ENCODE results near the gene ZNF394. TPM values are rescaled to one million over a fixed set of nuclear protein-coding genes. Genes with fewer than 3 reads are reported as not detected.

ZNF394 gene
- total RNA-seq, 1 experiment from 2014 or later, result 22.1 TPM

DNA sequence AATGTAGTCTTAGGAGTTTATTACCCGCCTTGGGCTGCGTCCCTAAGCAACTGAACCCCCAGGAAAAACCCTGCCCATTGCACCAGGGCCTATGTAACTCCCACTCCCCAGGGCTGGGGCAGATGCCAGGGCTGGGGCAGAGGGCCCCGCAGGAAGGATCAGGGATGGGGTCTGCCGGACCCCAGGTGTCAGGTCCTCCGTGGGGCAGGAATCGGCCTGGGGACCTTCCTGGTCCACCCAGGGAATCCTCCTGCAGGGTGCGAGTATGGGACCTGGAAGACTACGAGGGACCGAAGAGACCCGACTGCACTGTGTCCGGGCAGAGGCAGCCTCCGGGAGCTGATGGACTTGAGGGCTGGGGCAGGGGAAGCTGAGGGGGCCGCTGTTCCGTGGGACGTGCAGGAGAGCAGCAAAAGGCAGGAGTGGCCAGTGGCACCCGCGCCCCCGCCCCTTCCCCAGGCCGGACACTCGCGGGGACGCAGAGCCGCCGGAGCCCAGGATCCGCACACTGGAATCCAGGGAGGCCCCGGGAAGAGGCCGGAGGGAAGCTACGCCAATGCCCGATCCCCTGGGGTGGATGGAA, 31.7 kb downstream of the ZNF394 start:
- ChIA-PET POLR2A (no interaction called here), RAD21 (ENCODE audit: low non-redundant PET in 1 of 2, low total read pairs in 2 of 2, uncharacterized antibody in 2 of 2, unreplicated experiment in 2 of 2) (no interaction called here), CTCF (no interaction called here)
- Histone ChIP-seq H3K79me2 (ENCODE audit: insufficient read depth, low read length) (peaks cover 38% of the 10 kb centered on the region), H3K36me3 (ENCODE audit: control insufficient read depth in 1 of 2, insufficient read depth in 2 of 2, low read length in 2 of 2) (peaks cover 4 to 5% of the 10 kb centered on the region in 2 experiments; a peak in 2 of 4 replicates), H3K27me3 (ENCODE audit: insufficient read depth, low read length) (no peaks in the 10 kb centered on the region), H2AFZ (ENCODE audit: low read depth, low read length, poor library complexity, severe bottlenecking) (no peak overlapping the region), H3K9me3 (ENCODE audit: control insufficient read depth in 1 of 2, insufficient read depth in 1 of 2, low read depth in 1 of 2, low read length in 2 of 2) (no peaks in the 10 kb centered on the region), H3K9ac (ENCODE audit: low read length) (no peak overlapping the region), H3K9me2 (ENCODE audit: insufficient read depth) (no peaks in the 10 kb centered on the region), H3K4me2 (ENCODE audit: low read length) (no peak overlapping the region), H3K4me1 (ENCODE audit: control insufficient read depth in 1 of 2, insufficient read depth in 2 of 2, low read length in 2 of 2) (peaks cover 3 to 22% of the 10 kb centered on the region in 2 experiments; a peak in 3 of 4 replicates), H3K4me3 (replicated peaks in 1 of 2; ENCODE audit: low read depth in 1 of 2, low read length in 2 of 2) (no peak overlapping the region), H4K20me1 (ENCODE audit: insufficient read depth) (no peaks in the 10 kb centered on the region), H3K27ac (ENCODE audit: low read depth, low read length) (no peak overlapping the region)
- BruUV-seq (replicated peaks), result no TSS peak
- no peak for DNase-seq (ENCODE audit: low read depth, low spot score)
- intact Hi-C loops (cut with micrococcal nuclease), result no loop called here
- TF ChIP-seq EZH2phosphoT487 (IDR thresholded peaks at IDR 0.05; ENCODE audit: borderline replicate concordance), result no peak
- TF ChIP-seq JUND (IDR thresholded peaks at IDR 0.05), result no peak
- TF ChIP-seq RAD21 (IDR thresholded peaks at IDR 0.05; ENCODE audit: low read depth), result no peak
- no peak for TF ChIP-seq SRF (IDR thresholded peaks at IDR 0.05; ENCODE audit: low read depth)
- TF ChIP-seq CBX3 (IDR thresholded peaks at IDR 0.05; ENCODE audit: low read depth), result no peak
- no peak for TF ChIP-seq YY1 (IDR thresholded peaks at IDR 0.05; ENCODE audit: extremely low read depth, insufficient replicate concordance, low read depth, low read length)
- TF ChIP-seq SP1 (IDR thresholded peaks at IDR 0.05; ENCODE audit: low read depth), result no peak
- TF ChIP-seq CEBPB (IDR thresholded peaks at IDR 0.05; ENCODE audit: low read depth), result no peak
- TF ChIP-seq, protein P1, sequence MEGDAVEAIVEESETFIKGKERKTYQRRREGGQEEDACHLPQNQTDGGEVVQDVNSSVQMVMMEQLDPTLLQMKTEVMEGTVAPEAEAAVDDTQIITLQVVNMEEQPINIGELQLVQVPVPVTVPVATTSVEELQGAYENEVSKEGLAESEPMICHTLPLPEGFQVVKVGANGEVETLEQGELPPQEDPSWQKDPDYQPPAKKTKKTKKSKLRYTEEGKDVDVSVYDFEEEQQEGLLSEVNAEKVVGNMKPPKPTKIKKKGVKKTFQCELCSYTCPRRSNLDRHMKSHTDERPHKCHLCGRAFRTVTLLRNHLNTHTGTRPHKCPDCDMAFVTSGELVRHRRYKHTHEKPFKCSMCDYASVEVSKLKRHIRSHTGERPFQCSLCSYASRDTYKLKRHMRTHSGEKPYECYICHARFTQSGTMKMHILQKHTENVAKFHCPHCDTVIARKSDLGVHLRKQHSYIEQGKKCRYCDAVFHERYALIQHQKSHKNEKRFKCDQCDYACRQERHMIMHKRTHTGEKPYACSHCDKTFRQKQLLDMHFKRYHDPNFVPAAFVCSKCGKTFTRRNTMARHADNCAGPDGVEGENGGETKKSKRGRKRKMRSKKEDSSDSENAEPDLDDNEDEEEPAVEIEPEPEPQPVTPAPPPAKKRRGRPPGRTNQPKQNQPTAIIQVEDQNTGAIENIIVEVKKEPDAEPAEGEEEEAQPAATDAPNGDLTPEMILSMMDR (IDR thresholded peaks at IDR 0.05 in 2 of 3, conservative IDR thresholded peaks at IDR 0.05 in 1 of 3; ENCODE audit: borderline replicate concordance in 1 of 3, insufficient read depth in 1 of 3, low read depth in 2 of 3, low read length in 2 of 3), result no peak
- no peak for TF ChIP-seq EZH2 (IDR thresholded peaks at IDR 0.05)
- TF ChIP-seq SIN3A (IDR thresholded peaks at IDR 0.05; ENCODE audit: low read depth), result no peak
- no peak for TF ChIP-seq TCF7L2 (IDR thresholded peaks at IDR 0.05; ENCODE audit: borderline replicate concordance, extremely low read depth, insufficient read depth, insufficient read length)
- no peak for ATAC-seq

Measured in HCT116 (cell line).